ENCODE measurements around the gene GAS7. TPM values are rescaled to one million over a fixed set of nuclear protein-coding genes. Genes with fewer than 3 reads are reported as not detected.
A peak's percentile ranks its signal among the peaks of the same experiment; 100 is the strongest.

GAS7 gene
- total and polyA plus RNA-seq, 2 experiments from 2014 or later: 1.9 to 10.7 TPM

- no peaks in the 10 kb centered on the region for H3K27me3 ChIP-seq (ENCODE audit: insufficient read depth)
- no peak overlapping the region for H3K27ac Mint-ChIP-seq
- H3K9me3 Mint-ChIP-seq: no peaks in the 10 kb centered on the region
- H3K9me2 ChIP-seq (ENCODE audit: insufficient read depth): no peaks in the 10 kb centered on the region
- H2AFZ ChIP-seq: no peak overlapping the region
- H3K4me3 ChIP-seq: no peak overlapping the region
- H4K20me1 ChIP-seq (replicated peaks; ENCODE audit: insufficient read depth): no peaks in the 10 kb centered on the region
- no peaks in the 10 kb centered on the region for H3K79me2 ChIP-seq (replicated peaks; ENCODE audit: insufficient read depth)
- no peaks in the 10 kb centered on the region for H3K36me3 ChIP-seq (ENCODE audit: insufficient read depth)
- ATAC-seq (no peak), DNase-seq (ENCODE audit: low spot score) (no peak)
- peak overlapping the region; percentile 65; the same call in 1 of the 2 replicates for H3K27ac ChIP-seq (ENCODE audit: low read depth)
- H3F3A ChIP-seq (replicated peaks; ENCODE audit: low read depth): no peaks in the 10 kb centered on the region
- TF ChIP-seq CREB1 (CRISPR knock-in tag; IDR thresholded peaks at IDR 0.05; ENCODE audit: low read depth) (no peak), JUNB (IDR thresholded peaks at IDR 0.05; ENCODE audit: unreplicated experiment) (no peak), EZH2 (IDR thresholded peaks at IDR 0.05; ENCODE audit: low read depth, unreplicated experiment) (no peak), POLR2AphosphoS5 (IDR thresholded peaks at IDR 0.05; ENCODE audit: low read depth) (no peak)
- TF ChIP-seq, protein P1, sequence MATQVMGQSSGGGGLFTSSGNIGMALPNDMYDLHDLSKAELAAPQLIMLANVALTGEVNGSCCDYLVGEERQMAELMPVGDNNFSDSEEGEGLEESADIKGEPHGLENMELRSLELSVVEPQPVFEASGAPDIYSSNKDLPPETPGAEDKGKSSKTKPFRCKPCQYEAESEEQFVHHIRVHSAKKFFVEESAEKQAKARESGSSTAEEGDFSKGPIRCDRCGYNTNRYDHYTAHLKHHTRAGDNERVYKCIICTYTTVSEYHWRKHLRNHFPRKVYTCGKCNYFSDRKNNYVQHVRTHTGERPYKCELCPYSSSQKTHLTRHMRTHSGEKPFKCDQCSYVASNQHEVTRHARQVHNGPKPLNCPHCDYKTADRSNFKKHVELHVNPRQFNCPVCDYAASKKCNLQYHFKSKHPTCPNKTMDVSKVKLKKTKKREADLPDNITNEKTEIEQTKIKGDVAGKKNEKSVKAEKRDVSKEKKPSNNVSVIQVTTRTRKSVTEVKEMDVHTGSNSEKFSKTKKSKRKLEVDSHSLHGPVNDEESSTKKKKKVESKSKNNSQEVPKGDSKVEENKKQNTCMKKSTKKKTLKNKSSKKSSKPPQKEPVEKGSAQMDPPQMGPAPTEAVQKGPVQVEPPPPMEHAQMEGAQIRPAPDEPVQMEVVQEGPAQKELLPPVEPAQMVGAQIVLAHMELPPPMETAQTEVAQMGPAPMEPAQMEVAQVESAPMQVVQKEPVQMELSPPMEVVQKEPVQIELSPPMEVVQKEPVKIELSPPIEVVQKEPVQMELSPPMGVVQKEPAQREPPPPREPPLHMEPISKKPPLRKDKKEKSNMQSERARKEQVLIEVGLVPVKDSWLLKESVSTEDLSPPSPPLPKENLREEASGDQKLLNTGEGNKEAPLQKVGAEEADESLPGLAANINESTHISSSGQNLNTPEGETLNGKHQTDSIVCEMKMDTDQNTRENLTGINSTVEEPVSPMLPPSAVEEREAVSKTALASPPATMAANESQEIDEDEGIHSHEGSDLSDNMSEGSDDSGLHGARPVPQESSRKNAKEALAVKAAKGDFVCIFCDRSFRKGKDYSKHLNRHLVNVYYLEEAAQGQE (IDR thresholded peaks at IDR 0.05; ENCODE audit: unreplicated experiment): no peak
- H3K4me1 Mint-ChIP-seq: peaks cover 9% of the 10 kb centered on the region
- H3K36me3 Mint-ChIP-seq (ENCODE audit: low read depth): no peaks in the 10 kb centered on the region
- no peaks in the 10 kb centered on the region for H3K4me1 ChIP-seq (ENCODE audit: insufficient read depth)
- H3K27me3 Mint-ChIP-seq (ENCODE audit: insufficient read depth, low read depth, poor library complexity): peaks cover 6% of the 10 kb centered on the region
- H3K4me2 ChIP-seq: no peak overlapping the region
- H3K4me3 Mint-ChIP-seq: no peak overlapping the region
Observed at GRCh38 chr17:9974448-9975381, 223.7 kb downstream of the GAS7 start.

GRCh38 chr17:9973669-9974447 lies 224.5 kb downstream of the GAS7 start:
- H3K9me3 Mint-ChIP-seq: no peaks in the 10 kb centered on the region
- Histone ChIP-seq H3K9me2 (ENCODE audit: insufficient read depth) (no peaks in the 10 kb centered on the region), H3K4me2 (no peak overlapping the region), H3K27ac (ENCODE audit: low read depth) (0 out of 2 replicates have a peak overlapping the region, but pooled peaks have one; percentile 65), H3K79me2 (replicated peaks; ENCODE audit: insufficient read depth) (no peaks in the 10 kb centered on the region), H3K4me3 (no peak overlapping the region), H3K27me3 (ENCODE audit: insufficient read depth) (no peaks in the 10 kb centered on the region), H3F3A (replicated peaks; ENCODE audit: low read depth) (no peaks in the 10 kb centered on the region), H2AFZ (no peak overlapping the region), H4K20me1 (replicated peaks; ENCODE audit: insufficient read depth) (no peaks in the 10 kb centered on the region), H3K36me3 (ENCODE audit: insufficient read depth) (no peaks in the 10 kb centered on the region), H3K4me1 (ENCODE audit: insufficient read depth) (no peaks in the 10 kb centered on the region)
- H3K36me3 Mint-ChIP-seq (ENCODE audit: low read depth): no peaks in the 10 kb centered on the region
- peaks cover 9% of the 10 kb centered on the region for H3K4me1 Mint-ChIP-seq
- no peak overlapping the region for H3K4me3 Mint-ChIP-seq
- ATAC-seq (no peak), DNase-seq (ENCODE audit: low spot score) (no peak)
- H3K27me3 Mint-ChIP-seq (ENCODE audit: insufficient read depth, low read depth, poor library complexity): peaks cover 2% of the 10 kb centered on the region
- no peak overlapping the region for H3K27ac Mint-ChIP-seq
- no peak for TF ChIP-seq EZH2 (IDR thresholded peaks at IDR 0.05; ENCODE audit: low read depth, unreplicated experiment)
- TF ChIP-seq NANOG (IDR thresholded peaks at IDR 0.05; ENCODE audit: borderline replicate concordance): no peak
- no peak for TF ChIP-seq JUNB (IDR thresholded peaks at IDR 0.05; ENCODE audit: unreplicated experiment)
- TF ChIP-seq ETS1 (IDR thresholded peaks at IDR 0.05): no peak
- no peak for TF ChIP-seq POLR2AphosphoS5 (IDR thresholded peaks at IDR 0.05; ENCODE audit: low read depth)
- no peak for TF ChIP-seq ZNF331 (CRISPR knock-in tag; IDR thresholded peaks at IDR 0.05; ENCODE audit: low read depth)
- TF ChIP-seq STAT1 (IDR thresholded peaks at IDR 0.05; ENCODE audit: unreplicated experiment): no peak
